ENCODE results near the gene HLA-DPA1.

DNA sequence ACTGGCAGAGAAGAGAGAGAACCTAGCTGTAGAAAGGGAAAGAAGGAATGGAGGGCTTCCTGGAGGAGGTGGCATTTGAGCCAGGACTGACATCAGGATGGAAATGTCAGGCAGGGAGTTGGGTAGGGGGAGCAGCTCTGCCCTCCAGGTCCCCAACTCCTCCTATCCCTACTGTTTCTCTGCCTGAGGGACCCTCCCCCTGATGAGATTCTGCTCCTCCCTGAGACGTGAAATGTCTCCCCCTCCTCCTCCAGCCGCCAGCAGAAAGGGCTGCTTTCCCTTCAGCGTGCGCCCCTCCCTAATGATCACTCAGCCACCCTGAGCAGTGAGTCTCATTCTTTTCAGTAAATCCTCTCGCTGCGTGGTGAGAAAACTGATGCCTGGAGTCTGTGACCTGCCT, 43.0 kb upstream of the HLA-DPA1 start:
- no peak for TF ChIP-seq CREM (IDR thresholded peaks at IDR 0.05; ENCODE audit: low read depth)
- TF ChIP-seq, protein P1, sequence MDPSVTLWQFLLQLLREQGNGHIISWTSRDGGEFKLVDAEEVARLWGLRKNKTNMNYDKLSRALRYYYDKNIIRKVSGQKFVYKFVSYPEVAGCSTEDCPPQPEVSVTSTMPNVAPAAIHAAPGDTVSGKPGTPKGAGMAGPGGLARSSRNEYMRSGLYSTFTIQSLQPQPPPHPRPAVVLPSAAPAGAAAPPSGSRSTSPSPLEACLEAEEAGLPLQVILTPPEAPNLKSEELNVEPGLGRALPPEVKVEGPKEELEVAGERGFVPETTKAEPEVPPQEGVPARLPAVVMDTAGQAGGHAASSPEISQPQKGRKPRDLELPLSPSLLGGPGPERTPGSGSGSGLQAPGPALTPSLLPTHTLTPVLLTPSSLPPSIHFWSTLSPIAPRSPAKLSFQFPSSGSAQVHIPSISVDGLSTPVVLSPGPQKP (IDR thresholded peaks at IDR 0.05; ENCODE audit: low read depth, low read length) = no peak
- no peak for TF ChIP-seq DPF2 (IDR thresholded peaks at IDR 0.05)
- TF ChIP-seq CTCF (IDR thresholded peaks at IDR 0.05 in 2 of 3, conservative IDR thresholded peaks at IDR 0.05 in 1 of 3; ENCODE audit: control insufficient read depth in 2 of 3, extremely low read depth in 1 of 3, insufficient read depth in 1 of 3, low read depth in 3 of 3, low read length in 3 of 3) = no peak
- TF ChIP-seq ZNF207 (IDR thresholded peaks at IDR 0.05; ENCODE audit: borderline replicate concordance) = no peak
- TF ChIP-seq NR2C2 (IDR thresholded peaks at IDR 0.05; ENCODE audit: borderline replicate concordance, control insufficient read depth, insufficient read length, low read depth) = no peak
- TF ChIP-seq, protein P2, sequence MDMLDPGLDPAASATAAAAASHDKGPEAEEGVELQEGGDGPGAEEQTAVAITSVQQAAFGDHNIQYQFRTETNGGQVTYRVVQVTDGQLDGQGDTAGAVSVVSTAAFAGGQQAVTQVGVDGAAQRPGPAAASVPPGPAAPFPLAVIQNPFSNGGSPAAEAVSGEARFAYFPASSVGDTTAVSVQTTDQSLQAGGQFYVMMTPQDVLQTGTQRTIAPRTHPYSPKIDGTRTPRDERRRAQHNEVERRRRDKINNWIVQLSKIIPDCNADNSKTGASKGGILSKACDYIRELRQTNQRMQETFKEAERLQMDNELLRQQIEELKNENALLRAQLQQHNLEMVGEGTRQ (IDR thresholded peaks at IDR 0.05; ENCODE audit: borderline replicate concordance, low read depth, low read length) = no peak

Measured in GM12878 (cell line).